Esophagus mucosa (tissue), 1 donor: ENCODE results near the gene GSK3B. TPM values are rescaled to one million over a fixed set of nuclear protein-coding genes. Genes with fewer than 3 reads are reported as not detected.
"Not testable (repeated sequence)": the region's sequence is repeated elsewhere in the genome, so short reads cannot be mapped to it uniquely, and the experiment has no call there.

Experiments used
- ATAC-seq: fragments of 200-7000 bp; cut with Tn5 transposase; one replicate; pipeline ENCODE4 v1.9.1; 2020
- total RNA-seq: library from RNA; stranded (reverse); gene quantifications from one replicate; pipeline ENCODE4 v1.2.4, GENCODE V29; 2023
- donor health status: DM: yes; HTN: yes; CAD: no.

The GSK3B gene
- total RNA-seq, 1 donor from 2014 or later: 33.1 TPM

DNA sequence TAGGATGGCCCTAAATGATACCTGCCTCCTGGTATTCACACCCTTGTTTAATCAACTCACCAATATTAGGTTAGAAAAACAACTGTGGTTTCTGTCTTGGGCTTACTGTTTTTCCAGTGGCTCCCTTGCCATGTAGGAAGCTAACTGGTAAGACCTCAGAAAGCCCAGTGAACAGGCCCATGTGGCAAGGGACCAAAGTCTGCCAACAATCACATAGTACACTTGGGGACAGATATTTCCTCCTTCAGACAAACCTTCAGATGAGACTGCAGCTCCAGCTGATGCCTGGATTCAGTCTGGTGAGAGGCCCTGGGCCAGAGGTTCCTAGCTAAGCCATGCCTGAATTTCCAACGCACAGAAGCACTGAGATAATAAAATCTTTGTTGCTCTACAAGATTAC lies 96.1 kb downstream of the GSK3B start:
- ATAC-seq: no peak

GRCh38 chr3:119990888-119991287 lies 103.4 kb downstream of the GSK3B start:
- peak; percentile 69 for ATAC-seq

DNA sequence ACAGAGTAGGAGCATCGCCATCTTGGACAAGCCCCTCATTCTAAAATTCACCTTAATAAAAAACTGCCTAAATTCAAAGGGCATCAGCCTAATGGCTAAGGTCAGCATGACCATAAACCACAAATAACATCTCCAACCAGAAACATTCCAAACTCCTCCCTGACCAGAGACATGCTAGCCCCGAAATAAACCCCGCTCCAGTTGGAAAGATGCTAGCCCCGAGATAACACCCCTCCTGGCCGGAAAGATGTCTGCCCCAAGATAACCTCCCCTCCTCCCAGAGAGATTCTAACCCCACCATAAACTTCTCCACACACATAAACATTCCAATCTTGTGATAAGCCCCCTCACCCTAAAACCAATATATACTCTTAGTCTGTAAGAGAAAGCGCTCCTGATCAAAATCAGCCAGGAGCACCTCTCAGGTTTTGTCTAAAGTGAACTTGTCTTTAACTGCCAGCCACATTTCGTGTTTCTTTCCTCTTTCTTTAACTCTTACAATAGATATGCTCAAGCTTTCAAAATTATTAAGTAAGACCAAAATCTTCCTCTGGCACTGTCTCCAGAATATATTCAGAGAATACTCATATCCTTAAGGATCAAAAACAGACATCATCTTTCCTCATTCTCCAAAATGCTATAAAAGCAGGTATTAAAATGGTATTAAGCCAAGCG lies 104.1 kb downstream of the GSK3B start:
- no peak for ATAC-seq

DNA sequence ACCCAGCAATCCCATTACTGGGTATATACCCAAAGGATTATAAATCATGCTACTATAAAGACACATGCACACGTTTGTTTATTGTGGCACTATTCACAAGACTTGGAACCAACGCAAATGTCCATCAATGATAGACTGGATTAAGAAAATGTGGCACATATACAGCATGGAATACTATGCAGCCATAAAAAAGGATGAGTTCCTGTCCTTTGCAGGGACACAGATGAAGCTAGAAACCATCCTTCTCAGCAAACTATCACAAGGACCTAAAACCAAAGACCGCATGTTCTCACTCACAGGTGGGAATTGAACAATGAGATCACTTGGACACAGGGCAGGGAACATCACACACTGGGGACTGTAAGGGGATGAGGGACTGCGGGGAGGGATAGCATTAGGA lies 107.4 kb downstream of the GSK3B start:
- ATAC-seq: not testable (repeated sequence)

GRCh38 chr3:119981386-119981785 lies 112.9 kb downstream of the GSK3B start:
- ATAC-seq: no peak

DNA sequence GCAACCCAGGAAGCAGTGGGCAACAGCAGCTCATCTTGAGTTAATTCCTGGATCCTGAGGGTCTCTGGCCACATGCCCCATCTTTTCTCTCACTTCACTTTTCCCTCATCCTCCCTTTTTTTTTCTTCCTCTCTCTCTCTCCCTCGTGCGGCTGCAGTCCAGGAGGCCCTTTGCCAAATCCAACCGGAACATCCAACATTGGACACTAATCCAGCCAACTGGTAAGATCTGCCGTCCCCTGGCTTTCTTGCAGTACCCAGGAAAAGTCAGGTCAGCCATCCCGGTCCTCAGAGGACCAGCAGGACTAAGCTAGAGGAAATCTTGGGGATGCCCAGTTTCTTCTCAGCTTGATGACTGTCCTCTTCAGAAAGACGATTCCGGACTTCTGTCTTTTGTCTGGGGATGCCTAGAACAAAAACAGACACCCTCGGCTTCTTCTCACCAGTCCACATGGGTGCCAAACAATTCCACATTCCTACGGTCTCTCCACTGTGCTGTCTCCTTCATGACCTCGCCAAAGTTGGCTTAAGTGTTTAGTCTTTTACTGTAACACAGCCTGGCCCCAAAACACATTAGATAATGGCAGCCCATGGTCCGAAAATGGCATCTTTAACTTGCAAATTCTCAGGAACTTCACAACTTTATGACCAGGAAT lies 115.6 kb downstream of the GSK3B start:
- ATAC-seq: no peak

DNA sequence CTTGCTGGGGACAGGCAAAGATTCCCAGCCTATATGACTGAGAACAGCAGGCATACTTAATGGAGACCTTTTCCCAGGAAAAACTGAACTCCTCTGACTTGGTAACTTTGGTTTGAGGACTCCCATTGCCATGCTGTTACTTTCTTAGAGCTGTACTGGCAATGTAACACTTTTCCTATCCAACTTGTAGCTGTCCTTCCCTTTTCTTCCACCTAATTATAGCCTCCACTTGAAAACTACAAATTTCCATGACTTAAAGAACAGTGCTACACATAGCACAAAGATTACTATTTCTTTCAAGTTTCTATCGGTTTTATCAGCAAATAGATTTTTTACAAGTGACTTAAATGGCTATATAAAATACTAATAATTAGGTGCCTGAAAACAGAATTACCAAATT lies 116.9 kb downstream of the GSK3B start:
- no peak for ATAC-seq

- no peak for ATAC-seq
Measured at GRCh38 chr3:119976214-119976613, 118.0 kb downstream of the GSK3B start.

- peak; percentile 68 for ATAC-seq
Measured at GRCh38 chr3:119974656-119975055, 119.6 kb downstream of the GSK3B start.

- no peak for ATAC-seq
Measured at GRCh38 chr3:119973018-119973646, 121.1 kb downstream of the GSK3B start.

DNA sequence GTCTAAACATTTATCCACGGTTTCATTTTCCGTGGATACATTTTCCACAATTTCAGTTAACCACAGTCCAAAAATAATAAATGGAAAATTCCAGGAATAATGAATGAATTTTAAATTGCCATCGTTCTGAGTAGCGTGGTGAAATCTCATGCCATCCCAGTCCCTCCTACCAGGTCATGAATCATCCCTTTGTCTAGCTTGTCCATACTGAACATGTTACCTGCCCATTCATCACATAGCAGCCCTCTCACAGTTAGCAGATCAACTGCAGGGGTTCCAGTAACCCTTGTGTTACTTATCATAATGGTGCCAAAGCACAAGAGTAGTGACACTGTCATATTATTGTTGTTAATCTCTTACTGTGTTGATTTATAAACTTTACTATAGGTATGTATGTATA lies 124.5 kb downstream of the GSK3B start:
- no peak for ATAC-seq

DNA sequence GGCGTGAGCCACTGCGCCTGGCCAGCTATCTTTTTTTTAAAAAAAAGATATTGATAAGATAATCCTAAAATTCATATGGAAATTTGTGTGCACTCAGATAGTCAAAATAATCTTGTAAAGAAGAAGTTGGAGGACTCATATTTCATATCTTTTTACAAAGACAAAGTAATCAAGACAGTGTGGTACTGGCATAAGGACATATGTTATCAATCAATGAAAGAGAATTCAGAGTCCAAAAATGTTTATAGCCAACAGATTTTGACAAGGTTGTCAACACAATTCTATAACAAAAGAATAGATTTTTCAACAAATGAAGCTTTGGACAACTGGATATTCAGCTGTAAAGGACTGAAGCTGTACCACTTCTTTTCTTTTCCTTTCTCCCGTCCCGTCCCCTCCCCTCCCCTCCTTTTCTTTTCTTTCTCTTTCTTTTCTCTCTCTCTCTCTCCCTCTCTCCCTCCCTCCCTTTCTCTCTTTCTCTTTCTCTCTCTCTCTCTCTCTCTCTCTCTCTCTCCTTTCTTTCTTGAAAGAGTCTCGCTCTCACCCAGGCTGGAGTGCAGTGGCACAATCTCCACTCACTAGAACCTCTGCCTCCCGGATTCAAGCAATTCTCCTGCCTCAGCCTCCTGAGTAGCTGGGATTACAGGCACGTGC lies 126.8 kb downstream of the GSK3B start:
- no peak for ATAC-seq

DNA sequence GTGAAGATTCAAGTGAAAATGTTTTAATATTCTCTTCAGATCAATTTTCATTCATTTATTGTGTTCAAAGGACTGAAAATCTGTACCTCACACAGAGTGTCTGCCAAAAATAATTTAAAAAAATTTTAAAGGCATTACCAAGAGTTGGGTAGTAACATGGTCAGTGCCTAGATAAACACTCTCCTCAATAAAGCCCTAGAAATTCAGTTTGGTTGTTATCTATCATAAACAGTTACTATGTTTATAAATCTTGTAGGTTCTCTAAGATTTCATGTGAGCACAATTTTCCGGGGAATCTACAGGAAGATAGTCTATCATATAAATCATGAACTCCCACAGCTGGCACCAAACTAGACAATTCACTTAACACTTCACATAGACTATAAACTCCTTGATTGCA lies 128.6 kb downstream of the GSK3B start:
- ATAC-seq: no peak

GRCh38 chr3:119964294-119964693 lies 130.0 kb downstream of the GSK3B start:
- ATAC-seq: no peak

DNA sequence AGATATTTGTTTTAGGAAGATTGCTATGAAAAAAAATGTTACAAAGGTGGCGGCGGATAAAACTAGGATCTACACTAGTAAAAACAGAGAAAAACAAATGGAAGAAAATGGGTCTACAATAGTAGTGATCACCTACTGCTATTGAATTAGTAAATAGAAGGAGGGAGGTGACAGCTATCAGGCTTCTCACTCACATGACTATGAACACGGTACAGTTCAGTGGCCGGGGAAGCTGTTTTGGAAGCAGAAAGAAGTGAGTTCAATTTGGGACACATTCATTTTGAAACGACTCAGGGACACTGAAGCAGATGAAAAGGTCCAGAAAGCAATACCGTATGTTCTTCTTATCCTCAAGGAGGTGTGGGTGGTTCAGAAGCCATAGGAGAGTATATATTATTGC lies 138.3 kb downstream of the GSK3B start:
- no peak for ATAC-seq

DNA sequence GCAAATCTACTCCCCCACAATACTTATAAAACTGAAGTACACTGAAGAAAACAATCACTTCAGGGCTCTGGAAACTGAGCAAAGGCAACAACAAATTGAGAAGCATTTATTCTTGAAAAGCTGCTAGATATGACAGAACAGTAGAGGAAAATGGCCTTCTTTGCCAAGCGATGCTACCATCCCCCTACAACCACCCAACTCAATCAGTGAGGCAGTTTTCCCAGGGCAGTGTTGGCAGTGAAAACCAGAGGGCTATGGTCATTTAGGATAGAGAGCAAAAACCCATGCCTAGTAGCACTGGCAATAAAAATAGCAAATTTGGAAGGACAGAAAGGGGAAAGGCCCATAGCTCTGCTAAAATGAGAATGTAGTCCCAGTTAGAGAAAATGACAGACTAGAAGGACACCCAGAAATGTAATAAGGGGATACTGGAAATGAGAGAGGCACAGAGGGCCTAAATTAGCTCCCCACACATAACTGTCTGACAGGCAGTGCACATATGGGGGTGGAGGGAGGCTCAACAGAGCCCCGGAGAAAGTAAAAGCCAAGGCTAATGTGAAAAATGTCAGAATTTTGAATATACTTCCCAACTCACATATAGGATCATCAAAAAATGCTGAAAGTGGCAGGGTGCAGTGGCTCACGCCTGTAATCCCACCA lies 143.5 kb downstream of the GSK3B start:
- no peak for ATAC-seq

DNA sequence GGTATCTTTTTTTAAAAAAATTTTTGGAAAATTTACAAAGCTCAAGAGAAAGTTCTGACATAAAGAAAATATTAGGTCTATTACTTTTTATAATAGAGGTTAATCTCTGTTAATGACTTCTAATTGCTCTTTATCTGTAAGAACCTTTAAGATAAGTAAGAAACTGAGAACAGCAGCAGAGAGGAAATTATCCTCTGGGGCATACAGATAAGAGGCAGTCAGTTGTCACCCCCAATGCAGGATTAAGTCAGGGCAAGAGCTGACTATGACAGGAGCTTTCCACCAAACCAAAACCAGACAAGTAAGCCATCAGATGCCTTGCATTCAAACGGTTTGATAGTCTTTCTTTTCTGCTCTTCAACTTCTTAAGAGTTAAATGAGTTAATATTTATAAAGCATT lies 149.0 kb downstream of the GSK3B start:
- ATAC-seq: no peak

DNA sequence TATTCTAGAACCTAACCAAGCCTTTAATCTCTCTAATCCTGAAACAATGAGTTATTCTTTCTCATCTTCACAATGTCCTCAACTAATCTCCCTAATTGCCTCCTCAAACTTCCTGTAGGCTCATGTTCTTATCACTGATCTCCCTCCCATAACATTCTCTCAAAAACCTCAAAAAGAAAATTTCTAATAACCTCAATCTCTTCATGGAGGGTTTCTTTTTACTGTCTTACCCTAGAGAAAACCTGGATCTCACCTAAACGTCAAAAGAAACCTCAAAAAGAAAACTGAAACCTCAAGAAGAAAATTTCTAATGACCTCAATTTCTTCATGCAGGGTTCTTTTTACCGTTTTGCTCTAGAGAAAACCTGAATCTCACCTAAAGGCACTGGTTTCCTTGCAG lies 150.2 kb downstream of the GSK3B start:
- ATAC-seq: no peak

- no peak for ATAC-seq
Measured at GRCh38 chr3:119939077-119939476, 155.2 kb downstream of the GSK3B start.

- no peak for ATAC-seq
Measured at GRCh38 chr3:119937229-119937628, 157.0 kb downstream of the GSK3B start.

GRCh38 chr3:119934249-119934648 lies 160.0 kb downstream of the GSK3B start:
- no peak for ATAC-seq

- no peak for ATAC-seq
Measured at GRCh38 chr3:119933207-119933606, 161.0 kb downstream of the GSK3B start.

GRCh38 chr3:119930286-119930685 lies 164.0 kb downstream of the GSK3B start:
- no peak for ATAC-seq
